Heart right ventricle (tissue), 16 donors: ENCODE results near the gene FZD2. TPM values are rescaled to one million over a fixed set of nuclear protein-coding genes. Genes with fewer than 3 reads are reported as not detected.

ENCODE experiments used
- ATAC-seq, 8 donors: fragments of 200-7000 bp; cut with Tn5 transposase; one replicate each; pipeline ENCODE4 v1.9.1; 2020; ENCODE audit warnings: mild to moderate bottlenecking in 8 of 8, moderate library complexity in 8 of 8, moderate number of reproducible peaks in 1 of 8
- DNase-seq, 2 donors: peaks; one replicate each; pipeline ENCODE4 v3.0.0-alpha.2; 2020
- H3K27ac ChIP-seq, 10 donors: fragments of 200-600 bp; sonication (generic) in 2 of 10; one replicate each; pipeline versions ENCODE4 v1.5.0 to v1.8.0; 2020 to 2022; ENCODE audit warnings: mild to moderate bottlenecking in 3 of 10
- H3K27me3 ChIP-seq, 7 donors: fragments of 200-600 bp; one replicate each; pipeline ENCODE4 v1.8.0; 2021 to 2022; ENCODE audit warnings: mild to moderate bottlenecking in 2 of 7
- H3K36me3 ChIP-seq, 9 donors: fragments of 200-600 bp; sonication (generic) in 1 of 9; one replicate each; pipeline versions ENCODE4 v1.5.0 to v1.8.0; 2020 to 2022; ENCODE audit warnings: mild to moderate bottlenecking in 2 of 9
- H3K4me1 ChIP-seq, 9 donors: fragments of 200-600 bp; sonication (generic) in 1 of 9; one replicate each; pipeline versions ENCODE4 v1.5.0 to v1.8.0; 2020 to 2022; ENCODE audit warnings: mild to moderate bottlenecking in 4 of 9
- H3K4me3 ChIP-seq, 10 donors: fragments of 200-600 bp; sonication (generic) in 2 of 10; one replicate each; pipeline versions ENCODE4 v1.5.0 to v1.8.0; 2020 to 2022; ENCODE audit warnings: mild to moderate bottlenecking in 7 of 10, moderate library complexity in 2 of 10
- H3K9me3 ChIP-seq, 11 donors: fragments of 200-600 bp in 10 of 11; sonication (generic) in 2 of 11; one replicate each; pipeline versions ENCODE4 v1.5.0 to v1.8.0; 2013 to 2022; ENCODE audit warnings: mild to moderate bottlenecking in 2 of 11, control low read depth in 1 of 11, moderate library complexity in 1 of 11
- WGBS, 2 donors: extraction: QIAGEN DNeasy Blood & Tissue Kit; methylation state at CpG; one replicate each; pipeline ENCODE4 v1.1.7; 2013; ENCODE audit warnings: inconsistent platforms in 1 of 2; 5-methylcytosine and 5-hydroxymethylcytosine counted together
- intact Hi-C, 10 donors: fragments of 100-400 bp; cut with DNase I; formaldehyde crosslinking; loops; one replicate each; pipeline versions ENCODE4 v1.11.1 to v1.14.2; 2022
- polyA plus RNA-seq, 2 donors: library from polyadenylated mRNA; stranded (reverse); fragments of 200-250 nt; gene quantifications; one replicate each; pipeline ENCODE4 v1.2.3, GENCODE V29; 2013
- total RNA-seq, 10 donors: library from RNA; stranded (reverse); fragmentation: NEBNext Ultra II Directional in 3 of 10; extraction: Animal tissue kit (Norgen Biotek cat#: 25700) in 3 of 10; gene quantifications; one replicate each; pipeline versions ENCODE4 v1.2.1 to v1.2.4, GENCODE V29; 2021 to 2023
- TF ChIP-seq, protein P1 (sequence below), 9 donors: fragments of 200-600 bp; sonication (generic) in 2 of 9; IDR thresholded peaks; one replicate each; pipeline versions ENCODE4 v1.5.0 to v1.8.0; 2021 to 2022; ENCODE audit warnings: antibody characterized with exemption in 9 of 9, mild to moderate bottlenecking in 5 of 9, moderate library complexity in 1 of 9
- donor health status: Arrhythmogenic right ventricular cardiomyopathy.
- donor health status: ischemic (EF 13 %, LVEDD 7.1; RV severe dilation, severe dysfunction).
- donor health status: healthy with polysubstance abuse.
- donor health status: DM: no; HTN: yes; CAD: no.
- donor health status: DM: no; HTN: no; CAD: no.
- donor health status: ischemic (EF 25% LVEDD 6.9; RV normal size, moderate dysfunction).
- donor health status: ischemic (EF 25% LVEDD 5.7; RV mildly dilated, moderate dysfunction).
- donor health status: healthy.
- donor health status: DM: yes; HTN: yes; CAD: no.
- donor health status: Ischemic cardiomyopathy.
- donor health status: ischemic (EF 35%, LVEDD 5.7; RV mildly dilated, moderate dysfunction).
- donor health status: nonischemic (EF 11% LVEDD 7.7; RV severe dilation, severe dysfunction).
- donor health status: DM: yes; HTN: yes; CAD: no.
- donor health status: PGD.
- donor health status: ischemic (EF 29% LVEDD 5.4; RV normal size, mild dysfunction).
- donor health status: nonischemic (EF 23%, LVEDD 6.1; RV moderate dilation, normal function).

The FZD2 gene
- total and polyA plus RNA-seq, 12 donors, result 0.92 to 6.9 (median 3.2) TPM

DNA sequence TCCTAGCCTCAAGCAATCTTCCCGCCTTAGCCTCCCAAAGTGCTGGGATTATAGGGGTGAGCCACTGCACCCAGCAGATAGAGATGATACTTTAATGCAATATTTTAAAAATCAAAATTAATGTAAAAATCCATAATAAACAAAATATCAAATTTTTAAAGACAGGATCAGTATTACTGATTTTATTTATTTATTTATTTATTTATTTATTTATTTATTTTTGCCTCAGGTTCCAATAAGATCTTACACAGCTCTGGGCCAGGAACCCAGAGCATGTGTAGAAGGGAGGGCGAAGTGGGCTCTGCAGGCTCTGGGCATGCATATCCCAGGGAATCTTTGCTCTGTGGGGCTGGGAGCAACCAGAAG is 41.6 kb downstream of the FZD2 start:
- intact Hi-C loops, result no loop called here
- 96% methylated on average over 2 of the region's 2 CpGs for WGBS, 2 donors
- no peak for ATAC-seq

DNA sequence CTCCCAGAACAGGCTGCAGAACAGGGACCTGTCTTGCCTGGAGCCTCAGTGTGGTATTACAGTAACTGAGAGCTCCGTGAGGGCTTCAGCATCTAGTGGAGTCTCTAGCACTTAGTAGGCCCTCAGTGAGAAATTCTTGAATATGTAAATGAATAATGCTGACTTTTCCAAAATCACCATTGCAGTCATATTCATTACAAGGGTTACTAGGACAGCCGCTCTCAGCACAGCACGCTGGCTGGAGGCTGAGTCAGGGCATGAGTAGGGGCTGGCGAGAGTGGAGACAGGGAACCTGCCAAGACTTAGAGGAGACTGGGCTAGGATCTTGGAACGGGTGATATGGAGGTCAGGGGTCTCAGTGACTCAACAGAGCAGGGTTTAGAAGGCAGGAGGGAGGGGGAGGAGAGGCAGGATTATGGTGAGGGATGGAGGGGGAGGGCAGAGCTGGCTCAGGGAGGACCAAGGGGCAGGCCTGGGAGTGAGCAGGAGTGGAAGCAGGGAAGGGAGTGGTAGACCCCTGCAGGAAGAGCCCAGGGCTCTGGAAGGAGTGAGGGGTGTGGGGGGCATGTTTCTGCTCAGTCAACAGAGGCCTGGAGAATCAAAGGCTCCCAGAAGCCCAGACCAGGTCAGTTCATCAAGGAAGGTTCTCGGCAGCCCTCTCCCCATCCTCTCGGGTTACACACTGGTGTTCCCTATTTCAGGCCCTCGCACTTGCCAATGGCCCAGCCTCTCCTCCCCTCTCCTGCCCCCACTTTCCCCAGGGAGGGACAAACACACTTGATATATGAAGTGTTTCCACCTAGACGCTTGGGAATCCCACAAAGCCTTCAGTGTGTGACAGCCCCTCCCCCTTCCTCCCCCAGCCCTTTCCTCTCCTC is 42.3 kb downstream of the FZD2 start:
- H3K27me3 ChIP-seq, result peaks cover 0 to 9% (median 0%) of the 10 kb centered on the region in 7 donors
- WGBS, 2 donors, result 59 to 68% methylated on average over 9 of the region's 9 CpGs
- ATAC-seq (peak; percentile 34 to 81 (median 64)), DNase-seq (peak in 1 of 2 donors; percentile 42)
- no peaks in the 10 kb centered on the region for H3K9me3 ChIP-seq
- H3K4me1 ChIP-seq, result no peaks in the 10 kb centered on the region
- TF ChIP-seq, protein P1, sequence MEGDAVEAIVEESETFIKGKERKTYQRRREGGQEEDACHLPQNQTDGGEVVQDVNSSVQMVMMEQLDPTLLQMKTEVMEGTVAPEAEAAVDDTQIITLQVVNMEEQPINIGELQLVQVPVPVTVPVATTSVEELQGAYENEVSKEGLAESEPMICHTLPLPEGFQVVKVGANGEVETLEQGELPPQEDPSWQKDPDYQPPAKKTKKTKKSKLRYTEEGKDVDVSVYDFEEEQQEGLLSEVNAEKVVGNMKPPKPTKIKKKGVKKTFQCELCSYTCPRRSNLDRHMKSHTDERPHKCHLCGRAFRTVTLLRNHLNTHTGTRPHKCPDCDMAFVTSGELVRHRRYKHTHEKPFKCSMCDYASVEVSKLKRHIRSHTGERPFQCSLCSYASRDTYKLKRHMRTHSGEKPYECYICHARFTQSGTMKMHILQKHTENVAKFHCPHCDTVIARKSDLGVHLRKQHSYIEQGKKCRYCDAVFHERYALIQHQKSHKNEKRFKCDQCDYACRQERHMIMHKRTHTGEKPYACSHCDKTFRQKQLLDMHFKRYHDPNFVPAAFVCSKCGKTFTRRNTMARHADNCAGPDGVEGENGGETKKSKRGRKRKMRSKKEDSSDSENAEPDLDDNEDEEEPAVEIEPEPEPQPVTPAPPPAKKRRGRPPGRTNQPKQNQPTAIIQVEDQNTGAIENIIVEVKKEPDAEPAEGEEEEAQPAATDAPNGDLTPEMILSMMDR (IDR thresholded peaks at IDR 0.05), result no peak
- intact Hi-C loops, result loop anchor here in 1 of 10 donors (10.0 kb wide), 1 partner anchor 65 kb away; no protein-coding TSS in a partner anchor
- peak overlapping the region in 1 of 10 donors; percentile 25 for H3K27ac ChIP-seq
- H3K36me3 ChIP-seq, result no peaks in the 10 kb centered on the region
- H3K4me3 ChIP-seq, result no peak overlapping the region

More for the DNA sequence above, 41.6 kb downstream of the FZD2 start:
- no peak for DNase-seq
- no peaks in the 10 kb centered on the region for H3K36me3 ChIP-seq
- TF ChIP-seq, protein P1 (IDR thresholded peaks at IDR 0.05), result no peak
- H3K27ac ChIP-seq, result no peak overlapping the region
- H3K4me1 ChIP-seq, result no peaks in the 10 kb centered on the region
- no peaks in the 10 kb centered on the region for H3K9me3 ChIP-seq
- peaks cover 0 to 9% (median 0%) of the 10 kb centered on the region in 7 donors for H3K27me3 ChIP-seq
- no peak overlapping the region for H3K4me3 ChIP-seq

DNA sequence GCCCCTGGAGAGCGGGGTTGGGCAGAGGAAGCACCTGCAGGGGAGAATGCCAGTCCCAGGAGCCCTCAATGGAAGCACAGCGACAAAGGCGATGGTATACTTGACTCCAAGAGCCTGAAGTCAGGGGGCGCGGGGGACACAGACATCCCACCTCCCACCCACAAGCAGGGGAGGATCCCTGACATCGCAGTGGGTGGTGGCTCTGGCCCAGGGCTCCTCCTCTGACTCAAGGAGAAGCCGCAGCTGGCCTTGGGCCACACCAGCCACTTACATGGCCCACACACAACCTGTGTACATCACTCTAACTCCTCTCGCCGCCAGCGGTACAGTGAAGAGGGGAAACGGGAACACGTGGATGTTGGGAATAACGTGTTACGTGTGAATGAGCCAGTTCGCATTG is 44.3 kb downstream of the FZD2 start:
- no peaks in the 10 kb centered on the region for H3K36me3 ChIP-seq
- ATAC-seq (no peak), DNase-seq (no peak)
- intact Hi-C loops, result loop anchor here in 1 of 10 donors (10.0 kb wide), 1 partner anchor 63 kb away; no protein-coding TSS in a partner anchor
- H3K27me3 ChIP-seq, result no peaks in the 10 kb centered on the region
- H3K4me3 ChIP-seq, result no peak overlapping the region
- 77 to 84% methylated on average over 15 of the region's 15 CpGs for WGBS, 2 donors
- TF ChIP-seq, protein P1 (IDR thresholded peaks at IDR 0.05), result no peak
- peaks cover 0 to 6% (median 0%) of the 10 kb centered on the region in 9 donors for H3K4me1 ChIP-seq
- H3K27ac ChIP-seq, result no peak overlapping the region
- no peaks in the 10 kb centered on the region for H3K9me3 ChIP-seq

DNA sequence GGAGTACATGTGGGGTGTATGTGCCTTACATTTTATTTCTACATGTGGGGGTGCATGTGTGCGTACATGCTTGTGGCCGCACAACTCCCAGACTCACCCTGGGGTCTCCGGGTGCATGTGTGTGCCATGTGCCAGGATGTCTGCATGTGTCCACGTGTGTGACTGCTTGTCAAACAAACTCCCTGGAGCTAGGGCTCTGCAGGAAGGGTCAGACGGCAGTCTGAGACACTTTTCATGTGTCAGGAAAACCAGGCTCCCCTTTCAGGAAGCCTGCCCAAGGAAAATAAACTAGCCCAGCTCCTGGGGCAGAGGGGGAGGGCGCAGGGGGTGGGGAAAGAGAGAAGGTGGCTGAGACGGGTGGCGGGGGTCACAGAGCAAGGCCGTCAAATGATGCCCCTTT is 44.7 kb downstream of the FZD2 start:
- no peak overlapping the region for H3K27ac ChIP-seq
- H3K36me3 ChIP-seq, result no peaks in the 10 kb centered on the region
- no peak for DNase-seq
- no peak overlapping the region for H3K4me3 ChIP-seq
- no peaks in the 10 kb centered on the region for H3K27me3 ChIP-seq
- TF ChIP-seq, protein P1 (IDR thresholded peaks at IDR 0.05), result no peak
- no peaks in the 10 kb centered on the region for H3K9me3 ChIP-seq
- 54 to 65% methylated on average over 9 of the region's 9 CpGs for WGBS, 2 donors
- H3K4me1 ChIP-seq, result peaks cover 0 to 6% (median 0%) of the 10 kb centered on the region in 9 donors
- no peak for ATAC-seq
- intact Hi-C loops, result loop anchor here in 1 of 10 donors (10.0 kb wide), 1 partner anchor 63 kb away; no protein-coding TSS in a partner anchor
